ENCODE results near the gene SMDT1. TPM values are rescaled to one million over a fixed set of nuclear protein-coding genes. Genes with fewer than 3 reads are reported as not detected.
"Not testable (repeated sequence)": the region's sequence is repeated elsewhere in the genome, so short reads cannot be mapped to it uniquely, and the experiment has no call there.

SMDT1 gene
- total RNA-seq, 1 experiment from 2014 or later: 26.6 TPM

DNA sequence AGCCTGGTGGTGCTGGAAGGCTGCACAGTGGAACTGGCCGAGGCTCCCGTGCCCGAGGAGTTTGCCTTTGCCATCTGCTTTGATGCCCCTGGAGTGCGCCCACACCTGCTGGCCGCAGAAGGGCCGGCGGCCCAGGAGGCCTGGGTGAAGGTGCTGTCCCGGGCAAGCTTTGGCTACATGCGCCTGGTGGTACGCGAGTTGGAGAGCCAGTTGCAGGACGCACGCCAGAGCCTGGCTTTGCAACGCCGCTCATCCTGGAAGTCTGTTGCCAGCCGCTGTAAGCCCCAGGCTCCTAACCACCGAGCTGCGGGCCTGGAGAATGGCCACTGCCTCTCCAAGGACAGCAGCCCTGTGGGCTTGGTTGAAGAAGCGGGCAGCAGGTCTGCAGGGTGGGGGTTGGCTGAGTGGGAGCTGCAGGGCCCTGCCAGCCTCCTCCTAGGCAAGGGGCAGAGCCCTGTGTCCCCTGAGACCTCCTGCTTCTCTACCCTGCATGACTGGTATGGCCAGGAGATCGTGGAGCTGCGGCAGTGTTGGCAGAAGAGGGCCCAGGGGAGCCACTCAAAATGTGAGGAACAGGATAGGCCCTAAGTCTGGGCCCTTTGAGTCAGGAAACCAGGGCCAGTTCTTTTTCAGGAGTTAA is 1.9 kb upstream of the SMDT1 start:
- DNase-seq: no peak
- Histone ChIP-seq H3K4me1 (peaks cover 5% of the 10 kb centered on the region; the same call in 1 of the 2 replicates), H3K36me3 (no peaks in the 10 kb centered on the region), H3K9me3 (replicated peaks) (no peaks in the 10 kb centered on the region), H3K27ac (no peak overlapping the region), H3K4me3 (no peak overlapping the region), H3K27me3 (no peaks in the 10 kb centered on the region)

DNA sequence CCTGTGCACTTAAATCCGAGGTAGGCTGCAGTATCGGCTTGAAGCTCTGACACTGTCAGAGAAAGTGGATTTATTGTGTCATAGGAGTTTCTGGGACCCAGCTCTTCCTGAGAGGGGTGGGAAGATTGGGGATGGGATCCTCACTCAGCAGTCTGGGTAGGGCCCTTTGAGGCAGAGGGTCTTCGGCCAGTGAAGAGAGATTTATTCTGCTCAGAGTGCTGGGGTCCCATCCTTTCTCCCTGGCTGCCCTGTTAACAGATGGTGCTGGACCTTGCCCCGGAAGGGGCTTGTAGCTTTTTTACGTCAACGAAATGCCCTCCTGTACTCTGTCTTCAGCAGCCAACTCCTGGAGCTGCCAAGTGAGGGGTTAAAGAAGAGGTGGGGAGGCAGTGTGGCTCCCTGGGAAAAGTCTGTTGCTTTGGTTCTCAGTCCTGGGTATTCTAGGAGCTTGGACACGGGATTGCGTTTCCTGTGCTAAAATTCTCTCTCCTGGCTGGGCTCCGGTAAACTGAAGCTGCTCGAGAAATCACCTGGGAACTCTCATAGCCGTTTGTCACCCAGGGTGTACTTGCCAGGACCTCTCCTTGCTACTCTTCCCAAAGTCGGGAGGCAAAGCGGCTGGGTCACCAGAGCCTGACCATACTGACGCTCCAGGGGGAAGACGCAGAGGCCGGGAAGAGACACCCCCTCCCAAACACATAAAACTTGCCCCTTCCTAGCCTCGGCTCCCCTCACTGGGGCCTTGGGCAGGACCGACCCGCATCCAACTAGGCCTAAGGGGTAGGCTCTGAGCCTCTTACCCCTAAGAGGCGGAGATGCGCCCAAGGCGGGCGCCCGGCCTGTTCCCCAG is 806 bp upstream of the SMDT1 start:
- peaks cover 5% of the 10 kb centered on the region; the same call in 1 of the 2 replicates for H3K4me1 ChIP-seq
- H3K27me3 ChIP-seq: no peaks in the 10 kb centered on the region
- peak; percentile 19 to 30 for DNase-seq

DNA sequence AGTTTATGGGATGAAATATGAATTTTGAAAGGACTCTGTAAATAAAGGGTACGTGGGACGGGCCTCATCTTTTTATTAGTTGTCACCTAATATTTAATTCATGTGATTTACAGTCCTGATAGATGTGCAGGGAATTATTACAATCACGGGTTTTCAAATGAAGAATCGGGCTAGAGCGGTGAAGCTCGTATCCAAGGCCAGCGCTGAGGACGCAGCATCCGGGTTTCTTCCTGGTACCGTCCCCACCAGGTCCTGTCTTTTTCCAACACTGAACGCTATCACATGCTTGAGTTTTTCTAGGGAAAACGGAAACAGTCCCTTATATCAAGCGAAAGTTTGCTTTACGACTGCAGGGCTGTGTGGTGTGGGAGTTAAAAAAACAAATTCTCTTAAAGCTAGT is 787 bp downstream of the SMDT1 start:
- peak overlapping the region; percentile 88 for H3K27ac ChIP-seq
- H3K4me1 ChIP-seq: peaks cover 5% of the 10 kb centered on the region; the same call in 1 of the 2 replicates
- H3K9me3 ChIP-seq (replicated peaks): no peaks in the 10 kb centered on the region
- H3K27me3 ChIP-seq: no peaks in the 10 kb centered on the region
- H3K36me3 ChIP-seq: peaks cover 13% of the 10 kb centered on the region
- peak overlapping the region; percentile 84 for H3K4me3 ChIP-seq
- DNase-seq: peak in 1 of 2 experiments; percentile 45

More for the DNA sequence above, 806 bp upstream of the SMDT1 start:
- Histone ChIP-seq H3K27ac (peak overlapping the region; percentile 88), H3K9me3 (replicated peaks) (no peaks in the 10 kb centered on the region), H3K4me3 (peak overlapping the region; percentile 84), H3K36me3 (peaks cover 7% of the 10 kb centered on the region; the same call in 1 of the 2 replicates)

DNA sequence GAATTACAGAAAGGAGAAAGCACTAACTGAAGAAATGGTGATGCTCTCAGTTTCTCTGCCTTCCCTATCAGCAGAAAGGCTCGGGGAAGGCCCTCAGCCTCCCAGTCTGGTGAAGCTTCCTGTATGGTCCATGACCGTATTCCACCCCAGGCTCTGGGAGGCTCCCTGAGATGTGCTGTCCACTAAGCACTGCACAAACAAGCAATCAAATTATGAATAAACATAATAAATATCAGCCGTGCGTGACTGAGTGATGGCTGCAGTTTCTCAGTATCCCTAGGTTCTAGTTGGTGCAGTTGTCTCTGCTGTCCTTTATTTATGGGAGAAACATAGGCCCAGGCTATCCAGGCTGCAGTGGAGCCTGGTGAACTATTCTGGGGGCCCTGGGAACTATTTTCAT is 3.6 kb downstream of the SMDT1 start:
- Histone ChIP-seq H3K9me3 (replicated peaks) (no peaks in the 10 kb centered on the region), H3K27ac (no peak overlapping the region), H3K4me3 (no peak overlapping the region), H3K4me1 (peaks cover 4% of the 10 kb centered on the region; the same call in 1 of the 2 replicates), H3K36me3 (peaks cover 33% of the 10 kb centered on the region), H3K27me3 (no peaks in the 10 kb centered on the region)
- no peak for DNase-seq

DNA sequence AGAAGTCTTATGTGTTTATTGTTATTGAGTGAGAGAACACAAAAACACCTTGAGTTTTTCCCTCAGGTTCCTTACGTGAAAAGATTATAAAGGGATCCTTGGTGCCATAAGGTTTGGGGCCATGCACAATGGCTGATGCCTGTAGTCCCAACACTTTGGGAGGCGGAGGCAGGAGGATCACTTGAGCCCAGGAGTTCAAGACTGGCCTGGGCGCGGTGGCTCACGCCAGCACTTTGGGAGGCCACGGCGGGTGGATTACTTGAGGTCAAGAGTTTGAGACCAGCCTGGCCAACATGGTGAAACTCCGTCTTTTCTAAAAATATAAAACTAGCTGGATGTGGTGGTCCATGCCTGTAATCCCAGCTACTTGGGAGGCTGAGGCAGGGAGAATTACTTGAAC is 5.4 kb downstream of the SMDT1 start:
- Histone ChIP-seq H3K4me3 (no peak overlapping the region), H3K36me3 (peaks cover 36% of the 10 kb centered on the region), H3K27me3 (no peaks in the 10 kb centered on the region), H3K4me1 (no peaks in the 10 kb centered on the region), H3K27ac (no peak overlapping the region), H3K9me3 (replicated peaks) (no peaks in the 10 kb centered on the region)
- DNase-seq: no peak

DNA sequence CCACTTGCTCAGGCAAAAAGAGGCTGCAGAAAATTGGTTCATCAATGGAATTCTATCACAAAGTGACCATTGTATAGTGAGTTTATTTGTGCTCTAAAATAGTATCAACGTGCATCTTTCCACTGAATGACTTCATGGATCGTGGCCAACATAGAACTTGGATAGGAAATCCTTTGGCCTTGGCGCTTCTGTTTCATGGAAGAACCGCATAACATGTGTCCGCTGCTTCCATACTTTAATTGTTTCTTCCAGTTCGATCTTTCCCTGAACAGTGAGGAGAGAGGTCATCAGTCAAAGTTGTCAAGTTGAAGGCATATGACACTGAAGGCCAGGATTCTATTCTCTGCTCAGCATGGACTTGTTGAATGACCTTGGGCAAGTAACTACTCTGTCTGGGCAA is 6.6 kb downstream of the SMDT1 start:
- H3K4me1 ChIP-seq: no peaks in the 10 kb centered on the region
- peaks cover 36% of the 10 kb centered on the region for H3K36me3 ChIP-seq
- H3K27ac ChIP-seq: no peak overlapping the region
- H3K27me3 ChIP-seq: no peaks in the 10 kb centered on the region
- no peak for DNase-seq
- no peaks in the 10 kb centered on the region for H3K9me3 ChIP-seq (replicated peaks)
- no peak overlapping the region for H3K4me3 ChIP-seq

DNA sequence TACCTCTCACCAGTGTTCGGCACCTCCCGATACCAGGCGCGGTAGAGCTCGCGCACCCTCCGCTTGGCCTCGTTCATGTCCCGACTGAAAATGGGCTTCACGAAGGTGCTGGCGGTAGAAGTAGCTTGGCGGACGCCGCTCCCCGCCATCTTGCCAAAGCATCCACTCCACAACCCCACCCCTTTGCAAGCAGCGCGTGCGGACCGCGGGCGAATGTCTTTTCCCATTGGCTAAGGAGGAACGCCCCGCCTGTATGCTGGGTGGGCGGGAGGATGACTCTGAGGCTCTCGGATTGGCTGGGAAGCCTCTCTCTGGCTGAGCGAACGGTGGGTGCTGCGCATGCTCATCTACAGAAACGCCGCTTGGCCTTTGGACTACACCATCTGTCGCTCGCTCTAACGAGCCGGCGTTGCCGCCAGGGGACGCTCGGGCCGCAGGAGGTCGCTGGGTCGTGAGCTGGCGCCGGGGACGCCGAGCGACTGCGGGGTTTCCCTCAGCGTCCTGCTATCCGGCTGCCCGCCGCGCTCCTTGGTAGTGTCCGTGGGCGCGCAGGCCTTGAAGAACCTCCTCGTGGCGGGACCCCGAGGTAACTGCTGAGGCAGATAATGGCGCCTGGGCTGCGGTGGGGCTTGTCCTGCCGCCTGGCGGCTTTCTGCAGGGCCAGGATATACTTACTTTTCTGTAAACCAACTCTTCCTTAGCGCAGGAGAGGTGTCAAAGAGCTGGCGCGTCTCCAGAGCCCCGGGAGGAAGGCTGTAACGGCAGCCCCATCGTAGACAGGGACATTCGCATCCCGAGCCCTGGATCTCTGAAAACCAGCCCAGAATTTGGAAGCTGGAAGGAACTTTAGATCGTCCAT is 11.3 kb downstream of the SMDT1 start, which contains the start of gene NDUFA6:
NDUFA6 (minus strand) TSS at position 177 of the 859 bp plus-strand sequence; CDS start at position 149, 28 bp downstream.
- Histone ChIP-seq H3K9me3 (replicated peaks) (no peaks in the 10 kb centered on the region), H3K27ac (peak within 1 kb of the TSS; percentile 93), H3K4me3 (peak within 1 kb of the TSS; percentile 83), H3K4me1 (no peaks in the 10 kb centered on the region), H3K36me3 (peaks cover 18% of the 10 kb centered on the region), H3K27me3 (no peaks in the 10 kb centered on the region)
- DNase-seq: peak; percentile 98 to 99

DNA sequence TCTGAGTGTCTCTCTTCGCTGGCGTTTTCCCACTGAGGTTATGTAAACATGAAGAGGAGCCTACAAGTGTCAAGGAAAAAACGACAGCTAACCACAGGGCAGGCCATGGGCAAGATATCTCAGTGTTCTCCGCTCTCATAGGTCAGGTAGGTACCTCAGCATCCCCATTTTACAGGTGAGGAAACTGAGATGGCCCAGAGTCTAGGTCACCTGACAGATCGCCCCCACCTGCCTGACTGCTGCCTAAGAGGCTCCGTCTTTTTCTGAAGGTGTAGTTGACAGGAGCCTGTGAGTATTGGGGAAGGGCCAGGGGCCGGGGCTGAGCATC is 11.9 kb downstream of the SMDT1 start:
- no peaks in the 10 kb centered on the region for H3K4me1 ChIP-seq
- peak overlapping the region; percentile 35; the same call in 1 of the 2 replicates for H3K27ac ChIP-seq
- H3K36me3 ChIP-seq: peaks cover 12% of the 10 kb centered on the region

DNA sequence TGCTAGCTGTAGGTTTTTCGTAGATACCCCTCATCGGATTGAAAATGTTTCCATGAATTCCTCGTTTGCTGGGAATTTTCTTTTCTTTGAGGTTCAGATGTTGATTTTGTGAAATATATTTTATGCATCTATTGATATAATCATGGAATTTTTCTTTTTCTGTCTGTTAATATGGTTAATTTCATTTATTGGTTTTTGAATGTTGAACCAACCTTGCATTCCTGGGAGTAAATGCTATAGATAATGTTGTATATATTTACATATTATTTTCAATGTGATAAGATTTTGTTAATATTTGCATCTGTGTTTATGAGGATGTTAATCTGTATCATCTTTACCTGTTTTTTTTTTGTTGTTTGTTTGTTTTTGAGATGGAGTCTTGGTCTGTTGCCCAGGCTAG is 21.7 kb downstream of the SMDT1 start:
- H3K9me3 ChIP-seq (replicated peaks): peaks cover 13% of the 10 kb centered on the region; the same call in 1 of the 2 replicates
- no peaks in the 10 kb centered on the region for H3K4me1 ChIP-seq
- no peak overlapping the region for H3K4me3 ChIP-seq
- no peak for DNase-seq
- no peaks in the 10 kb centered on the region for H3K36me3 ChIP-seq
- no peak overlapping the region for H3K27ac ChIP-seq
- no peaks in the 10 kb centered on the region for H3K27me3 ChIP-seq

More for the DNA sequence above, 11.9 kb downstream of the SMDT1 start:
- Histone ChIP-seq H3K27me3 (no peaks in the 10 kb centered on the region), H3K4me3 (peak overlapping the region; percentile 83), H3K9me3 (replicated peaks) (no peaks in the 10 kb centered on the region)
- DNase-seq: no peak

DNA sequence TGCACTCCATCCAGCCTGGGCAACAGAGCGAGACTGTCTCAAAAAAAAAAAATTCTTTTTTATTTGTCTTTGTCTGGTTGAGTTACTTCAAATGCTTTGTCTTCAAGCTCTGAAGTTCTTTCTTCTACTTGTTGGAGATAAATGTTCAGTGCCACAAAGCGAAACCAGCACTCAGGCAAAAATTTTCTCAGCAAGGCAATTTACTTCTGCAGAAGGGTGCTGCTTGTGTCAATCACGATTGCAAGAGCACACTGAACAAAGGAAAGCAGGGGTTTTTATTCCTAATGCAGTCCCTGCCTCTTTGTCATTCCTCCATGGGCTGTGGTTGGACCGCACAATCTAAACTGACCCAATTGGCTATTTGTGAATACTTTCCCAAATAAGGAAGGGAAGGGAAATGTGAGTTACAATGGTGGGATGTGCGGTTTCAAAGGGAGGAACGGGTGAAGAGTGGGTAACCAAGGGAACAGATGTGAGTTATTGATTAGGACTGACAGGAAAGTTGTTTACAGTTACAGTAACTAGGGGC is 24.9 kb downstream of the SMDT1 start:
- not testable (repeated sequence) for DNase-seq, H3K36me3 ChIP-seq

DNA sequence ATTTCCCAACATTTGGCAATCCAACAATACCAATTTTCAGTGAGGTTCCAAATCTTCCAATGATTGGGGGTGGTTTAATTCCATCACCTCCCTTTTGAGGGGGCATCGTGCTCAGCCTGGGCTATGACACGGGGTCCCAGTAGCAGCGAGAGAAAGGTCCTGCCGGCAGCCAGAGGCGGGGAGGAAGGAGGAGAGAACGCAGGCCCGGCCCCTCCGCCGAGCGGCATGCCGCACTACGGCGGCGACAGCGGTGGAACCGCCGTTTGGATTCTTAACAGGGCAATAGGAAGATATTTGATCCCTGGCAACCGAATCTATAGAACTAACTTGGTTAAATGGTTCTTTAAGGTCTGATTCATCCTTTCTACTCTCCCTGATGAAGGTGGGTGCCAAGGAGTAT is 29.3 kb downstream of the SMDT1 start:
- Histone ChIP-seq H3K27me3 (no peaks in the 10 kb centered on the region), H3K4me1 (no peaks in the 10 kb centered on the region), H3K4me3 (no peak overlapping the region), H3K9me3 (replicated peaks) (peaks cover 4% of the 10 kb centered on the region; the same call in 1 of the 2 replicates), H3K36me3 (no peaks in the 10 kb centered on the region), H3K27ac (no peak overlapping the region)
- no peak for DNase-seq

More for the DNA sequence above, 24.9 kb downstream of the SMDT1 start:
- H3K4me3 ChIP-seq, H3K4me1 ChIP-seq, H3K27me3 ChIP-seq, H3K27ac ChIP-seq: not testable (repeated sequence)
- H3K9me3 ChIP-seq (replicated peaks): peaks cover 13% of the 10 kb centered on the region; the same call in 1 of the 2 replicates

DNA sequence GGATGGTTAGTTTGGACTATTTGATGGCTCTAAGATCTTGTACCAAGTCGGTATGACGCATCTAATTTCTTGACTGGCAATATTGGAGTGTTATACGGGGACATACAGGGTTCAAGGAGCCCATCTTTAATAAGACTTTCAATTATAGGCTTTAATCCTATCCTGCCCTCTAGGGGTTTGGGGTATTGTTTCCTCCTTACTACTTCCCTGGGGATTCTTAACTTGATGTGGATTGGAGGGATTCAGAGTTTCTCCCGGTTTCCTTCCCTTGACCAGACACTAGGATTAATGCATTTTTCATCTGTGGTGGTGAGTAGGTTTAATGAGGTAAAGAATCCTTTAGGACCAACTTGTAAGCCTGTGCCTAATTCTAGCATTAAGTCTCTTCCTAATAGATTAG is 32.3 kb downstream of the SMDT1 start:
- Histone ChIP-seq H3K9me3 (replicated peaks) (no peaks in the 10 kb centered on the region), H3K36me3 (no peaks in the 10 kb centered on the region), H3K27me3 (no peaks in the 10 kb centered on the region), H3K27ac (no peak overlapping the region), H3K4me1 (no peaks in the 10 kb centered on the region), H3K4me3 (no peak overlapping the region)
- DNase-seq: no peak

DNA sequence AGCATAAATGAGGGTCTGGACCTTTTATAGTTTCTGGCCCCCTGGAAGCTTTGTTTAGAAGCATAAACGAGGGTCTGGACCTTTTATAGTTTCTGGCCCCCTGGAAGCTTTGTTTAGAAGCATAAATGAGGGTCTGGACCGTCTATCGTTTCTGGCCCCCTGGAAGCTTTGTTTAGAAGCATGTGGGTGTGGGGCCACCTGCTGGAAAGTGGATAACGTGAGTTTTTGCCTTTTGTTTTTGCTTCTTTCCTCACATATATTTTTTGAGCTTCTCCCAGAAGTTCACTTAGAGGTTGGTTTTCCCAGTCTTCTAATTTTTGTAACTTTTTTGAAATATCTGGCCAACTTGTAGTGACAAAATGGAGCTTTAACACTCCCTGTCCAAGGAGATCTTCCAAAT is 33.3 kb downstream of the SMDT1 start:
- H3K9me3 ChIP-seq (replicated peaks); H3K4me1 ChIP-seq; H3K36me3 ChIP-seq; H3K4me3 ChIP-seq; H3K27me3 ChIP-seq; H3K27ac ChIP-seq: not testable (repeated sequence)
- DNase-seq: peak in 1 of 2 experiments; percentile 42

DNA sequence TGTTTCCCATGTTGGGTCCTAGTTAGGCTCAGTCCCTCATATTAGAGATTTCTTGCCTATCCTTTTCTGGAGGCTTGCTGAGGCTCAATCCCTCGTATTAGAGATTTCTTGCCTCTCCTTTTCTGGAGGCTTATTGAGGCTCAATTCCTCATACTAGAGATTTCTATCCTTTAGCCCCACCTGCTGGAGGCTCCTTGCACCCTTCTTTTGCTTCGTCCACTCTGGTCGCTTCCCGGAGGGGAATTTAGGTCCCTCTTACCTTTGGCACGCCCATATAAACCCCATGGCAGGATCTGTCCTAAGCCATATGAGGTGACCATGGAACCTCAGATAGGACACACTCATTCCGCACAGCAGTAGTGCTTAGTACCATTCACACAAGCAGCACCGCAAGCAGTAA is 35.2 kb downstream of the SMDT1 start:
- no peaks in the 10 kb centered on the region for H3K4me1 ChIP-seq
- DNase-seq: peak in 1 of 2 experiments; percentile 61
- H3K36me3 ChIP-seq: no peaks in the 10 kb centered on the region
- H3K4me3 ChIP-seq: no peak overlapping the region
- H3K9me3 ChIP-seq (replicated peaks): no peaks in the 10 kb centered on the region
- H3K27ac ChIP-seq: no peak overlapping the region
- no peaks in the 10 kb centered on the region for H3K27me3 ChIP-seq
